Coronary artery (tissue), 2 donors: ENCODE measurements around the gene DR1.
A peak's percentile ranks its signal among the peaks of the same experiment; 100 is the strongest.

ENCODE experiments used
- DNase-seq: peaks from one replicate; pipeline ENCODE4 v3.0.0-alpha.2; 2017; ENCODE audit warnings: low spot score
- H3K27ac ChIP-seq, 2 donors: fragments of 200-600 bp; sonication (generic); one replicate each; pipeline ENCODE4 v1.5.1; 2016 to 2019
- H3K4me3 ChIP-seq: fragments of 200-600 bp; sonication (generic); 2 replicates; pipeline ENCODE4 v1.5.1; 2016; ENCODE audit warnings: mild to moderate bottlenecking, moderate library complexity
- CTCF ChIP-seq: fragments of 200-600 bp; sonication (generic); IDR thresholded peaks from one replicate; pipeline ENCODE4 v1.5.1; 2019; ENCODE audit warnings: antibody characterized with exemption

Gene DR1

GRCh38 chr1:93345633-93346420, at the start of gene DR1:
DR1 (plus strand) TSS chr1:93345907; CDS start chr1:93346646, 739 bp downstream.
- peak within 1 kb of the TSS; percentile 95 for H3K4me3 ChIP-seq
- TF ChIP-seq CTCF = no peak
- peak within 1 kb of the TSS; percentile 87 to 94 for H3K27ac ChIP-seq
- DNase-seq = peak; percentile 96

GRCh38 chr1:93296555-93297154, 49.1 kb upstream of the DR1 start:
- TF ChIP-seq CTCF = no peak
- DNase-seq = no peak
- Histone ChIP-seq H3K4me3 (no peak overlapping the region), H3K27ac (no peak overlapping the region)

- no peak overlapping the region for H3K4me3 ChIP-seq
- no peak for TF ChIP-seq CTCF
- no peak overlapping the region for H3K27ac ChIP-seq
- no peak for DNase-seq
Observed at GRCh38 chr1:93301131-93301530, 44.6 kb upstream of the DR1 start.

GRCh38 chr1:93302078-93302477, 43.6 kb upstream of the DR1 start:
- no peak for TF ChIP-seq CTCF
- Histone ChIP-seq H3K27ac (no peak overlapping the region), H3K4me3 (no peak overlapping the region)
- DNase-seq = no peak

- H3K4me3 ChIP-seq = no peak overlapping the region
- peak; percentile 85 for TF ChIP-seq CTCF
- no peak for DNase-seq
- H3K27ac ChIP-seq = no peak overlapping the region
Observed at GRCh38 chr1:93304716-93305138, 41.0 kb upstream of the DR1 start.

- H3K27ac ChIP-seq = no peak overlapping the region
Observed at GRCh38 chr1:93306920-93307319, 38.8 kb upstream of the DR1 start.

More at GRCh38 chr1:93306920-93307319, 38.8 kb upstream of the DR1 start:
- no peak overlapping the region for H3K4me3 ChIP-seq
- no peak for DNase-seq
- no peak for TF ChIP-seq CTCF
